Activated CD4-positive, alpha-beta T cell treated with anti-CD3 and anti-CD28 coated beads, Interleukin-2, amount 10 ng/mL, durations not matched to agents 24 days and 14 days (primary cell): ENCODE results near the gene RNF182. TPM values are rescaled to one million over a fixed set of nuclear protein-coding genes. Genes with fewer than 3 reads are reported as not detected.

Experiments
- DNase-seq: peaks from one replicate; pipeline ENCODE4 v3.0.0; 2022
- H3K27ac Mint-ChIP-seq: one replicate; pipeline ENCODE4 v1.8.0; 2022; ENCODE audit warnings: mild to moderate bottlenecking, mixed read lengths
- H3K27me3 Mint-ChIP-seq: one replicate; pipeline ENCODE4 v1.8.0; 2022; ENCODE audit warnings: mixed read lengths
- H3K36me3 Mint-ChIP-seq: one replicate; pipeline ENCODE4 v1.8.0; 2022; ENCODE audit warnings: low read depth, mild to moderate bottlenecking, mixed read lengths
- H3K4me1 Mint-ChIP-seq: one replicate; pipeline ENCODE4 v1.8.0; 2021; ENCODE audit warnings: mixed read lengths
- H3K4me3 Mint-ChIP-seq: one replicate; pipeline ENCODE4 v1.8.0; 2022; ENCODE audit warnings: mild to moderate bottlenecking, moderate library complexity, mixed read lengths
- H3K9me3 Mint-ChIP-seq: one replicate; pipeline ENCODE4 v1.8.0; 2021; ENCODE audit warnings: mixed read lengths
- intact Hi-C: fragments of 100-400 bp; cut with micrococcal nuclease; formaldehyde crosslinking; loops from one replicate; pipeline ENCODE4 v1.15.1; 2023
- total RNA-seq: library from RNA; stranded (reverse); gene quantifications from 2 replicates; pipeline ENCODE4 v1.2.3, GENCODE V29; 2022

Gene RNF182
- total RNA-seq, 1 donor from 2014 or later, result not detected

GRCh38 chr6:13988908-13989307 lies 64.2 kb downstream of the RNF182 start:
- H3K9me3 Mint-ChIP-seq, result no peaks in the 10 kb centered on the region
- no peak overlapping the region for H3K27ac Mint-ChIP-seq
- no peaks in the 10 kb centered on the region for H3K36me3 Mint-ChIP-seq
- no peak for DNase-seq
- H3K4me1 Mint-ChIP-seq, result no peaks in the 10 kb centered on the region
- peaks cover 47% of the 10 kb centered on the region for H3K27me3 Mint-ChIP-seq
- intact Hi-C loops, result no loop called here
- no peak overlapping the region for H3K4me3 Mint-ChIP-seq

GRCh38 chr6:13989496-13990144 lies 64.9 kb downstream of the RNF182 start:
- Mint-ChIP-seq H3K4me1 (no peaks in the 10 kb centered on the region), H3K27ac (no peak overlapping the region), H3K9me3 (no peaks in the 10 kb centered on the region), H3K4me3 (no peak overlapping the region), H3K27me3 (peaks cover 46% of the 10 kb centered on the region), H3K36me3 (no peaks in the 10 kb centered on the region)
- intact Hi-C loops, result no loop called here
- DNase-seq, result no peak

- Mint-ChIP-seq H3K4me3 (no peak overlapping the region), H3K9me3 (no peaks in the 10 kb centered on the region), H3K36me3 (no peaks in the 10 kb centered on the region), H3K27ac (no peak overlapping the region), H3K27me3 (peaks cover 49% of the 10 kb centered on the region), H3K4me1 (no peaks in the 10 kb centered on the region)
- intact Hi-C loops, result no loop called here
- DNase-seq, result no peak
Observed at GRCh38 chr6:13990796-13991195, 66.0 kb downstream of the RNF182 start.

- Mint-ChIP-seq H3K27me3 (peaks cover 48% of the 10 kb centered on the region), H3K4me3 (no peak overlapping the region), H3K36me3 (no peaks in the 10 kb centered on the region), H3K27ac (no peak overlapping the region), H3K4me1 (no peaks in the 10 kb centered on the region), H3K9me3 (no peaks in the 10 kb centered on the region)
- intact Hi-C loops, result no loop called here
- DNase-seq, result no peak
Observed at GRCh38 chr6:13991393-13991792, 66.6 kb downstream of the RNF182 start.

- H3K4me3 Mint-ChIP-seq, result no peak overlapping the region
- DNase-seq, result no peak
- intact Hi-C loops, result no loop called here
- H3K27me3 Mint-ChIP-seq, result peaks cover 41% of the 10 kb centered on the region
- no peaks in the 10 kb centered on the region for H3K36me3 Mint-ChIP-seq
- H3K9me3 Mint-ChIP-seq, result no peaks in the 10 kb centered on the region
- H3K4me1 Mint-ChIP-seq, result no peaks in the 10 kb centered on the region
- no peak overlapping the region for H3K27ac Mint-ChIP-seq
Observed at GRCh38 chr6:13992417-13993055, 67.8 kb downstream of the RNF182 start.

- Mint-ChIP-seq H3K36me3 (no peaks in the 10 kb centered on the region), H3K4me3 (no peak overlapping the region), H3K27me3 (peaks cover 38% of the 10 kb centered on the region), H3K27ac (no peak overlapping the region), H3K9me3 (no peaks in the 10 kb centered on the region), H3K4me1 (no peaks in the 10 kb centered on the region)
- intact Hi-C loops, result no loop called here
- no peak for DNase-seq
Observed at GRCh38 chr6:13993416-13993815, 68.7 kb downstream of the RNF182 start.

- no peak overlapping the region for H3K4me3 Mint-ChIP-seq
Observed at GRCh38 chr6:13998356-13998755, 73.6 kb downstream of the RNF182 start.

GRCh38 chr6:14000901-14001300 lies 76.1 kb downstream of the RNF182 start:
- Mint-ChIP-seq H3K4me3 (no peak overlapping the region), H3K27ac (no peak overlapping the region), H3K4me1 (no peaks in the 10 kb centered on the region), H3K27me3 (peaks cover 12% of the 10 kb centered on the region), H3K9me3 (no peaks in the 10 kb centered on the region), H3K36me3 (no peaks in the 10 kb centered on the region)
- DNase-seq, result no peak
- intact Hi-C loops, result no loop called here

More at GRCh38 chr6:13998356-13998755, 73.6 kb downstream of the RNF182 start:
- no peak for DNase-seq
- intact Hi-C loops, result no loop called here
- H3K27ac Mint-ChIP-seq, result no peak overlapping the region
- H3K4me1 Mint-ChIP-seq, result no peaks in the 10 kb centered on the region
- no peaks in the 10 kb centered on the region for H3K36me3 Mint-ChIP-seq
- peaks cover 21% of the 10 kb centered on the region for H3K27me3 Mint-ChIP-seq
- H3K9me3 Mint-ChIP-seq, result no peaks in the 10 kb centered on the region

- Mint-ChIP-seq H3K36me3 (no peaks in the 10 kb centered on the region), H3K9me3 (no peaks in the 10 kb centered on the region), H3K27me3 (peaks cover 9% of the 10 kb centered on the region), H3K27ac (no peak overlapping the region), H3K4me1 (no peaks in the 10 kb centered on the region), H3K4me3 (no peak overlapping the region)
- intact Hi-C loops, result no loop called here
- no peak for DNase-seq
Observed at GRCh38 chr6:14001329-14002012, 76.7 kb downstream of the RNF182 start.

- H3K27ac Mint-ChIP-seq, result no peak overlapping the region
- intact Hi-C loops, result no loop called here
- H3K4me1 Mint-ChIP-seq, result no peaks in the 10 kb centered on the region
- no peaks in the 10 kb centered on the region for H3K36me3 Mint-ChIP-seq
- H3K27me3 Mint-ChIP-seq, result peaks cover 10% of the 10 kb centered on the region
- no peaks in the 10 kb centered on the region for H3K9me3 Mint-ChIP-seq
- H3K4me3 Mint-ChIP-seq, result no peak overlapping the region
- DNase-seq, result no peak
Observed at GRCh38 chr6:14002176-14002947, 77.6 kb downstream of the RNF182 start.

- DNase-seq, result no peak
- no peaks in the 10 kb centered on the region for H3K9me3 Mint-ChIP-seq
- H3K27me3 Mint-ChIP-seq, result peaks cover 7% of the 10 kb centered on the region
Observed at GRCh38 chr6:14004258-14004657, 79.5 kb downstream of the RNF182 start.

GRCh38 chr6:14008809-14009208 lies 84.1 kb downstream of the RNF182 start:
- DNase-seq, result no peak
- Mint-ChIP-seq H3K27ac (no peak overlapping the region), H3K4me1 (no peaks in the 10 kb centered on the region), H3K9me3 (no peaks in the 10 kb centered on the region), H3K36me3 (no peaks in the 10 kb centered on the region), H3K4me3 (no peak overlapping the region), H3K27me3 (peaks cover 14% of the 10 kb centered on the region)
- intact Hi-C loops, result no loop called here

More at GRCh38 chr6:14004258-14004657, 79.5 kb downstream of the RNF182 start:
- intact Hi-C loops, result no loop called here
- no peaks in the 10 kb centered on the region for H3K4me1 Mint-ChIP-seq
- no peak overlapping the region for H3K27ac Mint-ChIP-seq
- H3K4me3 Mint-ChIP-seq, result no peak overlapping the region
- no peaks in the 10 kb centered on the region for H3K36me3 Mint-ChIP-seq

- H3K9me3 Mint-ChIP-seq, result no peaks in the 10 kb centered on the region
- no peaks in the 10 kb centered on the region for H3K36me3 Mint-ChIP-seq
- intact Hi-C loops, result no loop called here
- H3K27ac Mint-ChIP-seq, result no peak overlapping the region
- H3K4me1 Mint-ChIP-seq, result no peaks in the 10 kb centered on the region
- H3K4me3 Mint-ChIP-seq, result no peak overlapping the region
- peaks cover 14% of the 10 kb centered on the region for H3K27me3 Mint-ChIP-seq
- DNase-seq, result no peak
Observed at GRCh38 chr6:14009431-14009830, 84.7 kb downstream of the RNF182 start.

GRCh38 chr6:14010275-14010674 lies 85.5 kb downstream of the RNF182 start:
- H3K4me3 Mint-ChIP-seq, result no peak overlapping the region
- H3K27ac Mint-ChIP-seq, result no peak overlapping the region
- H3K36me3 Mint-ChIP-seq, result no peaks in the 10 kb centered on the region
- H3K4me1 Mint-ChIP-seq, result no peaks in the 10 kb centered on the region
- no peaks in the 10 kb centered on the region for H3K9me3 Mint-ChIP-seq
- H3K27me3 Mint-ChIP-seq, result peaks cover 14% of the 10 kb centered on the region
- intact Hi-C loops, result no loop called here
- DNase-seq, result no peak
